GM08714 (cell line): ENCODE results near the gene TSNAXIP1.
"Not testable (repeated sequence)": the region's sequence is repeated elsewhere in the genome, so short reads cannot be mapped to it uniquely, and the experiment has no call there.

Source experiments
- H3K4me3 ChIP-seq: fragments of 200-500 bp; sonication (Bioruptor generic); 2 replicates; pipeline ENCODE4 v1.5.1; 2014; ENCODE audit warnings: mild to moderate bottlenecking, low read length, inconsistent platforms
- ZNF274 ChIP-seq: IDR thresholded peaks from 2 replicates; pipeline ENCODE4 v1.6.1; 2012; ENCODE audit warnings: mild to moderate bottlenecking, low read depth, low read length

Gene TSNAXIP1

DNA sequence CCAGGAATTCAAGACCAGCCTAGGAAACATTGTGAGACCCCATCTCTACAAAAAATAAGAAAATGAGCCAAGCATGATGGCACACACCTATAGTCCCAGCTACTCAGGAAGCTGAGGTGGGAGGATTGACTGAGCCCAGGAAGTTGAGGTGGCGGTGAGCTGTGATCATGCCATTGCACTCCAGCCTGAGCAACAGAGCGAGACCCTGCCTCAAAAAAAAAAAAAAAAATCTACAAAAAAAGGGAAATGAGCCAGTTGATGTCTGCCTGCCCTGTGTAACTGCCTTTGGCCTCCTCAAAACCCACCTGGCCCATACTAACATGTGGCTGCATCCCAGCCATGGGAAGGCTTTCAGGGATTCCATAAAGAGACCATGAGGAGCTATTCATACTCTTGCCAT is 4.8 kb upstream of the TSNAXIP1 start:
- TF ChIP-seq ZNF274, result no peak
- H3K4me3 ChIP-seq, result peak overlapping the region; percentile 15; the same call in 1 of the 2 replicates

DNA sequence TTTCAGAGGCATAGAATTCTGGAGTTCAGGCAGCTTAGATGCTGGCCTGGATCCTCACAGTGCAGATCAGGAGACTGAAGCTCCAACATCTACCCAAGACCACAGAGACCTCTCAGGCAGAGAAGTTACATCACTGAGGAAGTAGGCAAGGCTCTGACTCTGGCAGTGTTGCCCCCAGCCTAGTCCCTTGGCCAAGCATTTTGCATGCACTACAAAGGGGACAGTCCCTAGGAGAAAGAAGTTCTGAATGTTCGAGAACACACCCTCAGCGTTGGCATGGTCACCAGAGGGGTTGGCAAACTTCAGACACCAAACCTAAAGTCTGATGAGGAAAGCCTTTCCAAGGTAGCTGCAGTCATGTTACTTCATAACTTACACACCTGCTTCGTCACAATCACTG is 2.8 kb upstream of the TSNAXIP1 start:
- H3K4me3 ChIP-seq, result no peak overlapping the region
- no peak for TF ChIP-seq ZNF274

DNA sequence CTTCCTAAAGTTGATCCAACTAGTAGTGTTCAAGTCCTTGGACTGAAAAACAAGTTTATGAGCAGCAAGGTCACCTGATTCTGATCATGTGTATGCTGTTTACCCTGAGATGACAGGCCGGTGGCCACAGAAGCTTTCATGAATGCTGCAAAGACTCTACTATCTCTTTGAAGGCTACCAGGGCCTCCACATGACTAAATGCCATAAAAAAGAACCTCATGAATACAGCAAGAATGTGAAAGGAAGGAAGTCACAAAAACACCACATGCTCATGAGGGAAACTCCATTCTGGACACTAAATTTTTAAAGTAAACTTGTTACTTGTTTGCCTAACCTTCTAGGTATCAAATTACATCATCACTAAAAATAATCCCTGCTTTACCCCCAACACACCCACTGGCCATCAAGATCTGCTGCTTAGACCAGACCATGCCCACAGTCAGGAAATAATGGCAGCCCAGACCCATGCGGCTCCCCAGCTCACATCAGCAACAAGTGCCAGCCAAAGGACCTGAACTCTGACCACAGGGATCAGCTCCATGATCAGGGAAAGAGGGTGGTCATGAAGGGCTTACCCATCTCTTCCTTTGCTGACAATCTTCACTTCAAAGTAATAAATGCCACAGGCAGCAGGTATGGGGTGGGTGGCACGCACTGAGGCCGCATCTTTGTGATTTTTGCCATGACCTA is 1.7 kb upstream of the TSNAXIP1 start:
- H3K4me3 ChIP-seq, result peak overlapping the region; percentile 85
- no peak for TF ChIP-seq ZNF274

DNA sequence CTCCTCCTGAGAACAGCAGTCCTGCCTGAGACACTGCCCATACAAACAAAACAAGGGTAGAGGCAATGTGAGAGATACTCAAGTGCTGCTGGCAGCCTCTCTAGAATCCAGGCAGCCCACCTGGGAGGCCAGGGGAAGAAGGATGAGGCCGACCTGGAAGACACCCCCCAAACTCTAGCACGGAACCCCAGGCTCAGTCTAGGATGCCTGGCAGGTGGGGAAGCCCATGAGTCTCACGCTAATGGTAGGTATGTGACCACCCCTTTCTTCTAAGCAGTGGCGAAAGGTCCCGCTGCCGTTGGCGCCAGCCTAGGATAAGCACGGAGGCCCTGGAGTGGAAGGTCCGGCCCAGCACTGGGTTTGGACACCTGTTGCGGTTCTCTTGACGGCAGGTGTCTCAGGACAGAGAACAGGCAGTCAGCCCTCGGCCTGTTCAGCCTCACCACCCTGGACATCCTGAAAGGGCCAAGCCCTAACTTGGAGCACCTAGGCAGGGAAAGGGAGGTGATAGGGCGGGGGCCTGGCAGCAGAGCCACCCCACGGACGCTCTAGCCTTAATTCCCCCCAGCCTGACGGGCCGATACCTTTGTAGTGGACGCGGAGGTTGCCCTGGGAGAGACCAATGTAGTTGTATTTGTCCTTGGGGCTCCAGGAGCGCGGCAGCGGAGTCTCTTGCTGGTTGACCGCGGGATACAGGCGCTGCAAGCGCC is 816 bp upstream of the TSNAXIP1 start:
- peak overlapping the region; percentile 85 for H3K4me3 ChIP-seq
- no peak for TF ChIP-seq ZNF274

DNA sequence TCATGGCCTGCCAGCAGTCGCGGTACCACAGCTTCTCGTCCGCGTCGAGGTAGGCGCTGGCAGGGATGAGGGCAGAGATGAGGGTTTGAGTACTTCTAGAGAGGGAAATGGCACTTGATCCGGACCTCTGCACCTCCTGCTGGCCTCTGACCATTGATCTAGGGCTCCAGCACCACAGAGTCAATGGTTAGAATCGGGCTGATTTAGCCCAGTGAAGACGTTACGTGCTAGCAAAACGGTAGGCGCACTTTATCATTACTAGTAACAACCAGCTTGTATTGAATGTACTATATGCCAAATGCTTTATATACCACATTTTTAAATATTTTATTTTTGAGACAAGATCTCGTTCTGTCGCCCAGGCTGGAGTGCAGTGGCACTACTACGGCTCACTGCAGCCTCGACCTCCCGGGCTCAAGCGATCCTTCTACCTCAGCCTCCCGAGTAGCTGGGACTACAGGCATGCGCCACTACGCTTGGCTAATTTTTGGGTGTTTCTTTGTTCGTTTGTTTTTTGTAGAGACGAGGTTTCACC is 526 bp downstream of the TSNAXIP1 start:
- peak overlapping the region; percentile 64; the same call in 1 of the 2 replicates for H3K4me3 ChIP-seq

DNA sequence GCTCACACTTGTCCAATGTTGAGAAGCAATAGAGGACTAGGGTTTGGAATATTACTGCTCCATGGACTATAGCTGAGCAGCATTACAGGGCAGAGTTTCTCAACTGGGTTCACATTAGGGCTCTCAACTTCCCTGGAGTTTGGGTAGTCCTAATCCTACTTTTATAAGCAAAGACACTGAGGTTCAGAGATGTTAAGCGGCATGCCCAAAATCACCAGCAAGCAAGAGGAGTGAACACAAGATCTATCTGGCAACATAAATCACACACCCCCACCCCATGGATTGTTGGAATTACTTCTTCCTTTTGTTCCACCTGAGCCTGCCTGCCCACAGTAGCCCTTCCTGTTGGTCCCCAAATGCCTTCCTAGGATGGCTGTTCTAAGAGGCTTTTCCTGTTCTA is 5.2 kb downstream of the TSNAXIP1 start:
- H3K4me3 ChIP-seq, result no peak overlapping the region
- TF ChIP-seq ZNF274, result no peak

More for the DNA sequence above, 526 bp downstream of the TSNAXIP1 start:
- TF ChIP-seq ZNF274, result no peak

DNA sequence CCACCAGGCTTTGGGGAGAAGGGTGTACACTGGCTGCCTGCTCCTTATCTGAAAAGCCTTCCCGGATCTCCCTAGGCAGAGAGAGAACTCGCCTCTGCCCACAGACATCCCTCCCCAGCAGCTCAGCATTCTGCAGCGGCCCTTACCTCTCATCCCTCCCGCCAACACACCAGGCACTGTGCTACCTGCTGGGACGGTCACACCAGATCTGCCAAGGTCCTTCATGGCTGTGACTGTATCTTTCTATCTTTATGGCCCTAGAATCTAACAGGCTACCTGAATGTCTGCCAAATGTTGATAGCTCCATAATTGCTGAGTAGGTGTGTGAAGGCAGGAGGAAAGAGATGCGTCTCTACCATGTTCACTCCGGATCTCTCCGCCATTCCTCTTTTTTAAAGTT is 7.9 kb downstream of the TSNAXIP1 start:
- TF ChIP-seq ZNF274, result no peak
- no peak overlapping the region for H3K4me3 ChIP-seq

DNA sequence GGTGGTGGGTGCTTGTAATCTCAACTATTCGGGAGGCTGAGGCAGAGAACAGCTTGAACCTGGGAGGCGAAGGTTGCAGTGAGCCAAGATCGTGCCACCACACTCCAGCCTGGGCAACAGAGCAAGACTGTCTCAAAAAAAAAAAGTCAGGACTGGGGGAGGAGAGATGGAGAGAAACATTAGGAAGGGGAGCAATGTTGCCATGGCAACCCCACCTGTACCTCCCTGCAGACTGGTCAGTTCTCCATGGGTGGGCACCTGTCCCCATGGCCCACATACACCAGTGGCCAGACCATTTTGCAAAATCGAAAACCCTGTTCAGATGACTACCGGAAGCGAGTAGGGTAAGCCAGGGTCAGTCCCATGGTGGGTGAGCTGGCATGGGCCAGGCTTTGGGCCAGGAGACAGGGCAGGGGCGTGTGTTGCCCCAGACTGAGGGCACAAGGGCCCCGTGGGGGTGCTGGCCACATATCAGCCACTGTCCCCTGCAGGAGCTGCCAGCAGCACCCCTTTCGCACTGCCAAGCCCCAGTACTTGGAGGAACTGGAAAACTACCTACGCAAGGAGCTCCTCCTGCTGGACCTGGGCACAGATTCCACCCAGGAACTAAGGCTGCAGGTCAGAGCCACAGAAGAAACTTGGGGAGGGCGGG is 14.0 kb downstream of the TSNAXIP1 start:
- TF ChIP-seq ZNF274, result no peak
- H3K4me3 ChIP-seq, result no peak overlapping the region

DNA sequence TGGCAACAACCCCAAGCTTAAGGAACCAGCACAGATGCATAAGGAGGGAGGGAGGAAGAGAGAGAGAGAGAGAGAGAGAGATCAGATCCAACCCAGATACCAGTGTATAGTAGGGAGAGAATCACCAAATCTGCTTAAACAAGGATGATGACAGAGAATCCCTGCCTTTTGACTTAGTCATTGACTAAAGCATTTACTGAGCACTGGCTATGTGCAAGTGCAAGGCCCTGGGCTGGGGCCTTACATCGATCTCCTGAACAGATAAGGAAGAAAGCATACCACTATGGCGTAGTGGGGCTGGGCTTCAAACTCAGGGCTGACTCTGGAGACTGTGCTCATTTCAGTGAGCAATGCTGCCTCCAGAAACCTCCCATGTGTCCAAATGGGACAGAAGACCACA is 15.8 kb downstream of the TSNAXIP1 start:
- no peak for TF ChIP-seq ZNF274
- no peak overlapping the region for H3K4me3 ChIP-seq

DNA sequence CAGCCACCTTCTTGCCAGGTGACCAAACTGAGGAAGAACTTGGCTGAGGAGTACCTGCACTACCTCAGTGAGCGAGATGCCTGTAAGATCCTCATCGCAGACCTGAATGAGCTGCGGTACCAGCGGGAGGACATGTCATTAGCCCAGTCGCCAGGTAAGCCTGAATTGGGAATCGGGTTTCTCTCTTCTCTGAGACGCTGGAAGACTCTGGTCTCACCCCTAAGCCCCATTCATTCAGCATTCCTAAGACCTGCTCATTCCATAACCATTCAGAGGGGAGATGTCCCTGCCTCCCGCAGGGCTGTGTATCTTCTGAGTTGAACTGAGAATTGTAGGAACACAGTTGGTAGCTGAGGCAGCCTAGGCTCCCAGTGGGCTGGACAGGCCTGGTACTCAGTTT is 18.4 kb downstream of the TSNAXIP1 start:
- no peak overlapping the region for H3K4me3 ChIP-seq
- TF ChIP-seq ZNF274, result no peak

DNA sequence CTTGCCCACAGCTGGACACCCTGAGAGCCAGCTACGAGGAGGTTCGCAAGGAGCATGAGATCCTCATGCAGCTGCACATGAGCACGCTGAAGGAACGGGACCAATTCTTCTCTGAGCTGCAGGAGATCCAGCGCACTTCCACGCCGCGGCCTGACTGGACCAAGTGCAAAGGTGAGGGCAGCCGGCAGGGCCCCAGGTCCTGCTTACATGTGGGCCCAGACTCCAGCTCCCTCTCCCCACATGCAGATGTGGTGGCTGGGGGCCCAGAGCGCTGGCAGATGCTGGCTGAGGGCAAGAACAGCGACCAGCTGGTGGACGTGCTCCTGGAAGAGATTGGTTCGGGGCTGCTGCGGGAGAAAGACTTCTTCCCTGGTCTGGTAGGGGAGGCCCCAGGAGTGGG is 19.2 kb downstream of the TSNAXIP1 start:
- no peak for TF ChIP-seq ZNF274
- no peak overlapping the region for H3K4me3 ChIP-seq

DNA sequence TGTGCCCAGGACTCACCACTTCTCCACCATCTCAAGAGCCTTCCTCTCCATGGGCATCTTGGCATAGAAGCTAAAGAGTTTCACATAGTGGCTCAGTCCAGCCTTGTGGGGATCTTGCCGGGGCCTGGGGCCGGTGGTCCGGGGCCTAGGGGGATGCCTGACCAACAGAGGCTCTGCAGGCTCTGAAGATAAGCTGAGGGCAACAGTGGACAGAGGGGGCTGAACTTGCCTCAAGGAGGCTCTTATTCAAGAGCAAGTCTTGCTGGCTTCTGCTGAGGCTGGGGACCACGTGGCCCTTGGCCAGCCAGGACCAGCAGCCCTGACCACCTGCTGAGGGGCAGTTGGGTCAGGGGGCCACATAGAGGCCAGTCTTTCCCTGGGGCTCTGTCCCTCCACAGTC is 22.0 kb downstream of the TSNAXIP1 start:
- TF ChIP-seq ZNF274, result no peak
- H3K4me3 ChIP-seq, result no peak overlapping the region

DNA sequence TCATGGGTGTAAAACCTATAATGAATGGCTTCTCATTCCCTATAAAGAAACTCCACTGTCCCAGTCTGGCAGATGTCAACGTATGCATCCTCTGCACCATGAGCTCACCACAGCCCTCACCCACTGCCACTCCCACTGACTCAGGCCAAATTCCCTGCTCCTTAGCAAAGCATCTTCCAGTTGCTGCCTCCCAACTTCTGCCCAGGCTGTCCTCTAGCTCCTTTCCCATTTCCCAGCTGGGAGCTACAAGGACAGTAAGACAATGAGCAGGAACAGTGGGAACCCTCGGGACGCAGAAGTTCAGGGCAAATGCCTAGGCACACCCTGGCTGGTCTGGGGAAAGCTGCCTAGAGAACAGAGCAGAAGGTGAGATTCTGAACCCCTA is 26.3 kb downstream of the TSNAXIP1 start:
- TF ChIP-seq ZNF274, result no peak
- H3K4me3 ChIP-seq, result peak overlapping the region; percentile 63

DNA sequence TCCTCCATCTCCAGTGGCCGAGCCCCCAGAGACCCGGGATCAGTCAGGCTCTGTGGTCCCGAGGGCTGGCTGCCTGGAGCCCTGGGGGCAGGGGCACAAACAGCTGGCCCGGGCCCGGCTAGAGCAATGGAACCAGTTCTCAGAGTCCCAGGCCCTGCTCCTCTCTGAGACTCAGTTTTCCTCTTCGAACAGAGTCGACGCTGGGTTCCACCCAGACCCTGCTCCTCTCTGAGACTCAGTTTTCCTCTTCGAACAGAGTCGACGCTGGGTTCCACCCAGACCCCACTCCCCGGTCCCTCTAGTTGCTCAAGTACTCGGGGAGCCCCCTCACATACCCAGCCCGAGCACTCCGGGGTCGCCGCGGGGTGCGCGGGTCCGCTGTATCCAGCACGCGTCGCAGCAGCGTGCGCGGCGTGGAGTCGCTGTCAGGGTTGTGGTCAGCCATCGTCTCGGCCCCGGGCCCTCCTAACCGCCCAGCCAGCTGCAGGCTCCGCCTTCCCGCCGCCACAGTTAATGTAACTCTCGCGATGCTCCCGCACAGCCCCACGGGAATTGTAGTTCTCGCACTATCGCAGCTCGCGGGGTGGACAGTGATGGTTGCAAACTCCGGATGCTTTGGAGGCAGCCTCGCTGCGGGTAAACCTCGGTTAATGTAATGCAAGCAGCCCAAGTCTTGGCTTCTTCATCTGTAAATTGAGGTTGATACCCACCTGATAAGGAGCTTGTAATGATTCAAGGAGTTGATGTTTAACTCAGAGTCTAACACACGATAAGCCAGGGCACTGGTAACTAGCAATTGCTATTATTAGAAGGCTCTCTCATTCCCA is 26.9 kb downstream of the TSNAXIP1 start:
- peak overlapping the region; percentile 63 for H3K4me3 ChIP-seq
- no peak for TF ChIP-seq ZNF274

DNA sequence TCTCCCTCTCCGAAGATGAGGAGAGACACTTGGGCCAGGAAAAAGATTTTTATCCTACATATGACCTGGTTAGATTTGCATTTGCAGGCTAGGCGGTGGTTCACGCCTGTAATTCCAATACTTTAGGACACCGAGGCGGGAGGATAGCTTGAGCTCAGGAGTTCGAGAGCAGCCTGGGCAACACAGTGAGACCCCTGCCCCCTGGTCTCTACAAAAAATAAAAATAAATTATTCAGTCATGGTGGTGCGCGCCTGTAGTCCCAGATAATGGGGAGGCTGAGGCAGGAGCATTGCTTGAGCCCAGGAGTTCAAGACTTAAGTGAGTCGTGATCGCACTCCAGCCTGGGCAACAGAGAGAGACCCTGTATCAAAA is 27.5 kb downstream of the TSNAXIP1 start:
- H3K4me3 ChIP-seq, result peak overlapping the region; percentile 63; the same call in 1 of the 2 replicates
- TF ChIP-seq ZNF274, result no peak

DNA sequence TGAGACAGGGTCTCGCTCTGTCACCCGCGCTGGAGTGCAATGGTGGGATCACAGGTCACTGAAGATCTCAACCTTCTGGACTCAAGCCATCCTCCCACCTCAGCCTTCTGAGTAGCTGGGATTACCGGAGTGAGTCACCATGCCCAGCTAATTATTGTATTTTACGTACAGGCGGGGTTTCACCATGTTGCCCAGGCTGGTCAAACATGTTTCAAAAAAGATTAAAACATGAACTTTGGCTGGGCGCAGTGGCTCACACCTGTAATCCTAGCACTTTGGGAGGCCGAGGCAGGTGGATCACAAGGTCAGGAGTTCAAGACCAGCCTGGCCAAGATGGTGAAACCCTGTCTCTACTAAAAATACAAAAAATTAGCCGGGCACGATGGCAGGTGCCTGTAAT is 30.5 kb downstream of the TSNAXIP1 start:
- H3K4me3 ChIP-seq, result not testable (repeated sequence)
